ENCODE data around the gene ARFGEF3.

Gene ARFGEF3

GRCh38 chr6:138289739-138290138, 128.0 kb downstream of the ARFGEF3 start:
- no peak overlapping the region for H3K4me3 ChIP-seq (ENCODE audit: low read depth, low read length)
- no peak overlapping the region for H3K27ac ChIP-seq (ENCODE audit: extremely low read depth, low read depth, low read length)
- no peaks in the 10 kb centered on the region for H3K9me3 ChIP-seq (ENCODE audit: control insufficient read depth, insufficient read depth, low read depth, low read length)
- no peak for TF ChIP-seq ELK4 (IDR thresholded peaks at IDR 0.05; ENCODE audit: borderline replicate concordance, low read depth, low read length)
- TF ChIP-seq ZEB2 (tag by site-specific recombination; IDR thresholded peaks at IDR 0.05): no peak
- TF ChIP-seq GLIS2 (tag by site-specific recombination; IDR thresholded peaks at IDR 0.05): no peak
- no peak for TF ChIP-seq HOXC10 (CRISPR knock-in tag; IDR thresholded peaks at IDR 0.05)
- no peak for TF ChIP-seq TSHZ1 (tag by site-specific recombination; IDR thresholded peaks at IDR 0.05; ENCODE audit: borderline replicate concordance)
- peak; percentile 42 for TF ChIP-seq CTCF (tag by site-specific recombination; IDR thresholded peaks at IDR 0.05)
- no peak for TF ChIP-seq ZNF114 (tag by site-specific recombination; IDR thresholded peaks at IDR 0.05)
- TF ChIP-seq ZNF561 (tag by site-specific recombination; IDR thresholded peaks at IDR 0.05; ENCODE audit: borderline replicate concordance): no peak
- peaks cover 0 to 65% of the 10 kb centered on the region in 2 experiments; a peak in 2 of 3 replicates for H3K36me3 ChIP-seq (ENCODE audit: control insufficient read depth in 2 of 2, insufficient read depth in 1 of 2, low read length in 2 of 2)
- CTCF ChIA-PET: interaction anchor here (0.7 to 1.0 kb wide), 2 partner anchors 115 to 174 kb away, joined by 4 read pairs; partner anchors contain the start of gene HEBP2
- POLR2A ChIA-PET: no interaction called here
- no peaks in the 10 kb centered on the region for H3K4me1 ChIP-seq (ENCODE audit: control insufficient read depth, insufficient read depth, low read length)

GRCh38 chr6:138290423-138290962, 128.8 kb downstream of the ARFGEF3 start:
- Histone ChIP-seq H3K4me3 (ENCODE audit: low read depth, low read length) (no peak overlapping the region), H3K27ac (ENCODE audit: extremely low read depth, low read depth, low read length) (no peak overlapping the region), H3K36me3 (ENCODE audit: control insufficient read depth in 2 of 2, insufficient read depth in 1 of 2, low read length in 2 of 2) (peaks cover 0 to 67% of the 10 kb centered on the region in 2 experiments; a peak in 2 of 3 replicates), H3K9me3 (ENCODE audit: control insufficient read depth, insufficient read depth, low read depth, low read length) (no peaks in the 10 kb centered on the region), H3K4me1 (ENCODE audit: control insufficient read depth, insufficient read depth, low read length) (no peaks in the 10 kb centered on the region)
- POLR2A ChIA-PET: no interaction called here
- CTCF ChIA-PET: interaction anchor here (0.6 to 1.0 kb wide), 3 partner anchors 114 to 1886 kb away, joined by 4 read pairs; partner anchors contain the start of gene HEBP2
- TF ChIP-seq ZNF610 (tag by site-specific recombination; IDR thresholded peaks at IDR 0.05; ENCODE audit: borderline replicate concordance) (no peak), ZBTB10 (tag by site-specific recombination; IDR thresholded peaks at IDR 0.05) (no peak), ZNF23 (tag by site-specific recombination; IDR thresholded peaks at IDR 0.05; ENCODE audit: borderline replicate concordance) (no peak), ZNF366 (tag by site-specific recombination; conservative IDR thresholded peaks at IDR 0.05) (no peak), ZFHX2 (tag by site-specific recombination; conservative IDR thresholded peaks at IDR 0.05) (no peak), ZNF473 (tag by site-specific recombination; IDR thresholded peaks at IDR 0.05) (no peak), ZNF10 (tag by site-specific recombination; IDR thresholded peaks at IDR 0.05) (no peak), EGR2 (tag by site-specific recombination; IDR thresholded peaks at IDR 0.05; ENCODE audit: low read depth) (no peak), ZBTB21 (tag by site-specific recombination; IDR thresholded peaks at IDR 0.05) (no peak), ZNF692 (tag by site-specific recombination; IDR thresholded peaks at IDR 0.05) (no peak), ZNF621 (tag by site-specific recombination; IDR thresholded peaks at IDR 0.05) (no peak), ZNF174 (tag by site-specific recombination; IDR thresholded peaks at IDR 0.05) (no peak), HIC1 (tag by site-specific recombination; IDR thresholded peaks at IDR 0.05) (no peak), KLF10 (tag by site-specific recombination; IDR thresholded peaks at IDR 0.05) (no peak)
